K562 (cell line): Measurements from ENCODE around the gene HTR4. TPM values are rescaled to one million over a fixed set of nuclear protein-coding genes. Genes with fewer than 3 reads are reported as not detected.

Experiments
- ATF7 ChIP-seq: fragments of 450-650 bp; IDR thresholded peaks from 2 replicates; pipeline ENCODE4 v1.7.1; 2014; ENCODE audit warnings: mild to moderate bottlenecking, moderate library complexity
- BRF1 ChIP-seq: IDR thresholded peaks from 3 replicates; pipeline ENCODE4 v1.6.1; 2011; ENCODE audit warnings: borderline replicate concordance, mild to moderate bottlenecking; ENCODE audit not compliant: insufficient read length; ENCODE audit errors: extremely low read depth
- CBFA2T3 ChIP-seq: fragments of 450-650 bp; IDR thresholded peaks from 2 replicates; pipeline ENCODE4 v1.6.1; 2017
- CREBBP ChIP-seq: IDR thresholded peaks from one replicate; pipeline ENCODE4 v1.6.1; 2012; ENCODE audit warnings: low read depth, mild to moderate bottlenecking, control low read depth, inconsistent platforms, low read length
- CXXC5 ChIP-seq: fragments of 250-450 bp; sonication (Bioruptor Pico); IDR thresholded peaks from 2 replicates; pipeline ENCODE4 v1.8.0; 2022; ENCODE audit warnings: inconsistent platforms, mild to moderate bottlenecking, moderate library complexity
- HDAC1 ChIP-seq, 2 experiments: fragments of 450-650 bp; IDR thresholded peaks; 2 replicates each; pipeline ENCODE4 v1.6.1; 2016 to 2017; ENCODE audit warnings: inconsistent platforms in 1 of 2, mild to moderate bottlenecking in 1 of 2, moderate library complexity in 1 of 2
- HDAC2 ChIP-seq: fragments of 450-650 bp; IDR thresholded peaks from 2 replicates; pipeline ENCODE4 v1.6.1; 2016; ENCODE audit warnings: mild to moderate bottlenecking
- MYC ChIP-seq, 2 experiments: fragments of 250-450 bp in 1 of 2; sonication (Bioruptor Pico) in 1 of 2; IDR thresholded peaks; 2 replicates each; pipeline versions ENCODE4 v1.5.1 to v1.6.1; 2012 to 2021; ENCODE audit warnings: low read depth in 2 of 2, borderline replicate concordance in 1 of 2, improper control_type of control experiment in 1 of 2, low read length in 1 of 2, mild to moderate bottlenecking in 1 of 2, moderate library complexity in 1 of 2
- NCOA1 ChIP-seq: fragments of 450-650 bp; IDR thresholded peaks from 2 replicates; pipeline ENCODE4 v1.6.1; 2016; ENCODE audit warnings: low read depth
- PHF21A ChIP-seq: fragments of 450-650 bp; IDR thresholded peaks from 2 replicates; pipeline ENCODE4 v1.6.1; 2017; ENCODE audit warnings: low read depth, borderline replicate concordance
- SMAD4 ChIP-seq: fragments of 250-450 bp; sonication (Bioruptor Pico); conservative IDR thresholded peaks from 2 replicates; pipeline ENCODE4 v1.8.0; 2021; ENCODE audit warnings: inconsistent platforms, mild to moderate bottlenecking, moderate library complexity
- TCF7L2 ChIP-seq: fragments of 150-350 bp; IDR thresholded peaks from 2 replicates; pipeline ENCODE4 v1.6.1; 2016; ENCODE audit warnings: low read depth, mild to moderate bottlenecking, low read length, moderate library complexity
- TFAM ChIP-seq: fragments of 250-450 bp; sonication (Bioruptor Pico); conservative IDR thresholded peaks from 2 replicates; pipeline ENCODE4 v1.5.0; 2021; ENCODE audit warnings: mild to moderate bottlenecking, moderate library complexity
- ZNF134 ChIP-seq: fragments of 250-450 bp; sonication (Bioruptor Pico); conservative IDR thresholded peaks from 2 replicates; pipeline ENCODE4 v1.4.0; 2020
- polyA plus RNA-seq, 8 experiments: library from polyadenylated mRNA; depleted of rRNA in 4 of 8; stranded (reverse) in 5 of 8; unstranded in 3 of 8; fragments of >200 nt; fragmentation: Nextera tagmentation in 2 of 8; fragmentation: Illumina TruSeq in 1 of 8; extraction: Ambion mirVana in 2 of 8; extraction: Trizol in 1 of 8; gene quantifications; 2 replicates each; pipeline versions ENCODE4 v1.2.1 to v1.2.3, GENCODE V29; 2011 to 2014; ENCODE audit warnings: inconsistent platforms in 1 of 8, missing spikeins in 1 of 8
- total RNA-seq, 7 experiments: library from RNA; depleted of rRNA in 6 of 7; stranded (reverse); fragments of >200 nt in 6 of 7; fragmentation: Illumina TruSeq in 2 of 7; extraction: Trizol in 2 of 7; gene quantifications; 2 replicates each; pipeline versions ENCODE4 v1.2.1 to v1.2.3, GENCODE V29; 2011 to 2021; ENCODE audit warnings: low replicate concordance in 1 of 7
- TF ChIP-seq, protein P1 (sequence below), 2 experiments: fragments of 150-350 bp in 1 of 2; IDR thresholded peaks; 2 replicates each; pipeline ENCODE4 v1.6.1; 2012 to 2016; ENCODE audit warnings: low read depth in 2 of 2, low read length in 2 of 2, mild to moderate bottlenecking in 1 of 2, moderate library complexity in 1 of 2

HTR4 gene
- total and polyA plus RNA-seq, 9 of the 15 experiments (the other 6 are each of a cell fraction or from before 2014, with no cell fraction given) = 0.13 TPM; not detected in 8

- TF ChIP-seq, protein P1, sequence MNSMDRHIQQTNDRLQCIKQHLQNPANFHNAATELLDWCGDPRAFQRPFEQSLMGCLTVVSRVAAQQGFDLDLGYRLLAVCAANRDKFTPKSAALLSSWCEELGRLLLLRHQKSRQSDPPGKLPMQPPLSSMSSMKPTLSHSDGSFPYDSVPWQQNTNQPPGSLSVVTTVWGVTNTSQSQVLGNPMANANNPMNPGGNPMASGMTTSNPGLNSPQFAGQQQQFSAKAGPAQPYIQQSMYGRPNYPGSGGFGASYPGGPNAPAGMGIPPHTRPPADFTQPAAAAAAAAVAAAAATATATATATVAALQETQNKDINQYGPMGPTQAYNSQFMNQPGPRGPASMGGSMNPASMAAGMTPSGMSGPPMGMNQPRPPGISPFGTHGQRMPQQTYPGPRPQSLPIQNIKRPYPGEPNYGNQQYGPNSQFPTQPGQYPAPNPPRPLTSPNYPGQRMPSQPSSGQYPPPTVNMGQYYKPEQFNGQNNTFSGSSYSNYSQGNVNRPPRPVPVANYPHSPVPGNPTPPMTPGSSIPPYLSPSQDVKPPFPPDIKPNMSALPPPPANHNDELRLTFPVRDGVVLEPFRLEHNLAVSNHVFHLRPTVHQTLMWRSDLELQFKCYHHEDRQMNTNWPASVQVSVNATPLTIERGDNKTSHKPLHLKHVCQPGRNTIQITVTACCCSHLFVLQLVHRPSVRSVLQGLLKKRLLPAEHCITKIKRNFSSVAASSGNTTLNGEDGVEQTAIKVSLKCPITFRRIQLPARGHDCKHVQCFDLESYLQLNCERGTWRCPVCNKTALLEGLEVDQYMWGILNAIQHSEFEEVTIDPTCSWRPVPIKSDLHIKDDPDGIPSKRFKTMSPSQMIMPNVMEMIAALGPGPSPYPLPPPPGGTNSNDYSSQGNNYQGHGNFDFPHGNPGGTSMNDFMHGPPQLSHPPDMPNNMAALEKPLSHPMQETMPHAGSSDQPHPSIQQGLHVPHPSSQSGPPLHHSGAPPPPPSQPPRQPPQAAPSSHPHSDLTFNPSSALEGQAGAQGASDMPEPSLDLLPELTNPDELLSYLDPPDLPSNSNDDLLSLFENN (IDR thresholded peaks at IDR 0.05; ENCODE audit: low read depth in 2 of 2, low read length in 2 of 2) = peak in 1 of 2 experiments; percentile 91; a peak in 2 of 4 replicates
- TF ChIP-seq BRF1 (no peak), TCF7L2 (no peak), CBFA2T3 (peak; percentile 99), MYC (IDR thresholded peaks at IDR 0.05; ENCODE audit: low read depth, low read length) (0 out of 2 replicates have a peak, but pooled peaks have one; percentile 40), MYC (CRISPR knock-in tag; IDR thresholded peaks at IDR 0.05; ENCODE audit: borderline replicate concordance, low read depth) (no peak), CXXC5 (peak; percentile 36; the same call in 1 of the 2 replicates), NCOA1 (peak; percentile 81), HDAC2 (peak; percentile 90), ATF7 (peak; percentile 54), PHF21A (0 out of 2 replicates have a peak, but pooled peaks have one; percentile 40), HDAC1 (IDR thresholded peaks at IDR 0.05) (peak in 1 of 2 experiments; percentile 77; a peak in 2 of 4 replicates), ZNF134 (CRISPR knock-in tag) (no peak), TFAM (CRISPR knock-in tag) (no peak), CREBBP (no peak), SMAD4 (CRISPR knock-in tag) (peak; percentile 69)
Measured at GRCh38 chr5:148639081-148639480, 15.2 kb downstream of the HTR4 start (continued).
